ENCODE data around the gene SYP.

Gene SYP

DNA sequence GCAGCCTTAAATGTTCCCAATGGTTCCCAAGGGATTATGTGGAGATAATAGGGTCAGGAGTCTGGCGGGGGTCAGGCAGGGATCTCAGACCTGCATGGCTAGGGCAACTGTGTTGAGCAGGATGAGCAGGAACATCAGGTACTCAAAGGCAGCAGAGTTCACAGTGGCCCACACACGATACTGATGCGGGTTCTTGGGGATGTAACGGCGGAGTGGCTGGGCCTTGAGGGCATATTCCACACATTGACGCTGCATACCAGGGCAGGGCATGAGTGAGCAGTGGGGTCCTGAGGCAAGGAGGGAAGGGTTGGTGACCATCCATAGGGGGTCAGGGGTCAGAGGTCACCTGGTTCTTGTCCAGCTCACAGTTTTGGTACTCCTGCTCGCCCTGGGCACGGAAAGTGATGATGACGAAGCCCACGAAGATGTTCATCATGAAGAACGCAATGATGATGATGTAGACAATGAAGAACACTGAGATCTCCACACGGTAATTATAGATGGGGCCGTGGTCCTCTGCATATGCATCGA is 15.1 kb upstream of the SYP start:
- no peak for DNase-seq

DNA sequence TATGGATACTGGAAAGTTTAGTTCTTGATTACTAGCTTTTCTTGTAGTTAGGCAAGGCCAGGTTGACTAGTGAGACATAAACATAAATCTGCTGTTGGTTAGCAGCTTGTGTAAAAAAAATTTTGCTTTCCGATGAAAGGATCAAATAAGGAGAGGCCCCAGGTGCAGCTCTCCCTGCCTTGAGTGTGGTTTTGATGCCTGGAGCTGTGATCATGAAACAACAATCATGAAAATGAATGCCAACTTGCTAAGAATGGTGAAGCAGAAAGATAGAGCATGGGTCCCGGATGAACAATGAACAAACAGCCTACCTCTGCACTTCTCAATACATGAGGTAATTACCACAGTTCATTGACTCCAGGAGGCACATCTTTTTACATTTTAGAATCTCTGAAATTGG is 14.4 kb upstream of the SYP start:
- no peak for DNase-seq

DNA sequence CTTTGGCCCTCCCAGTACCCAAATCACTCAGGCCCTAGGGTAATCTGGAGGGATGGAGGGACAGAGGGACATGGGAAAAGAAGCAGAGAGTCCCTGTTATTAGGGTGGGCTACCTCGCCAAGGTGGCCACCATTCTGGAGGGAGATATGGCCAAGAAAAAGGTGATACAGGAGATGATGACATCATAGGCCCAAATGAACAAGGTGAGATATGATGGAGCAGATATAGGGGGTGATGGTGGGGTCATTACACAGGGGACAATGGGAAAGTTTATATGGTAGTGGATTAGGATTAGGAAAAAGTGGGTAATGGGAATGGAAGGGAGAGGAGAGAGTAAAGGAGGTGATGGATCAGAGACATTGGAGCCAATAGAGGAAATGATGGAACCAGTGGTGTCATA is 12.9 kb upstream of the SYP start:
- DNase-seq: no peak

DNA sequence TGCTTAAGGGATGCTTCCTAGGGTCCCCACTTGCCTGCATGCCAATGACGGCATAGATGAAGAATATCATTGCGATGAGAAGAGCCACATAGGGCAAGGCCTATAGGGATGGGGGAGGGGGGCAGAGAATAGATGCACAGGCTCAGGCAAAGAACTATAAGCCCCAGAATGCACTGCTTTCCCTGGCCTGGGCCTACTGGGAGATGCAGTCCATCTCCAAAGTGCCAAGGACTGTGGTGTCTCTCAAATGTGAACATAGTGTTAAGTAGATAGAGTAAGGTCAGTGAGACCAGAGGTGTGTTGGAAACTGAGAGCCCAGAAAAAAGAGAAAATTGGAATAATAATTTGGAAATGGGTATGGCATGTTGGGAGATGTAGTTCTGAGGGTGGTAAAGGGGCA is 12.2 kb upstream of the SYP start:
- no peak for DNase-seq

DNA sequence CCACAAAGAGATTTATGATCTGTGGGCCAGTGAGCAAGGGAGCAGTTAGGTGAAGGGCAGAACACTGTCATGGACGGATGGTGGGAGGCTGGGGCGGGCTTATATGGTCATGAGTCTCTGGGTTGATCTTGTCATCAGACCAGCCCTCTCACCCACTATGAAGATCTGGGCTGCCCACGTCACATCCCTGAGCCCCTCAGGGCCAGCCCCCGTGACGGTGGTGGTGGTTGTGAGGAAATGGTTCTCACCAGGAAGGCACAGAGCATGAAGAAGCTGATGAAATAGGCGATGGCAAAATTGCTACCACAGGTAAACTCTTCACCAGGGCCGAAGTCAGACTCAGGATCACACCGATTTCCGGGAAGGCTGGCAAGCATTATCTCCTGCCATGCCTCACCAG is 11.1 kb upstream of the SYP start:
- DNase-seq: no peak

DNA sequence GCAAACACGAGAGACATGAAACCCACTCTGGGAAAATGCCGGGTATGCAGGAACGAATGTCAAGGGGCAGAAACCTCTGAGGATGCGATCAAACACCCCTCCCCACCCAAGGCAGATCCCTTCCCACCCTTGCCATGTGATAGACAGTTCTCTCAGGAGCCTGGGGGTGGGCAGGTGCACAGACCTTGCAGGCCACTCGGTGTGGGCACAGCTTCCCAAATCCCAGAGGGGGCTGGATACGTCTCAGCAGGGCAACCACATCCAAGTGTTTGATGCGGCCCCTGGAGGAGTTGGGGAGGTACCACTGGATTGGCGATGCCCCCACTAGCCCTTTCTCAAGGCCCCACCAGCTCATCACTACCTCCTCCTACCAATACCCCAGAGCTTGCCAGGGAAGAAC is 10.4 kb upstream of the SYP start:
- DNase-seq: no peak

DNA sequence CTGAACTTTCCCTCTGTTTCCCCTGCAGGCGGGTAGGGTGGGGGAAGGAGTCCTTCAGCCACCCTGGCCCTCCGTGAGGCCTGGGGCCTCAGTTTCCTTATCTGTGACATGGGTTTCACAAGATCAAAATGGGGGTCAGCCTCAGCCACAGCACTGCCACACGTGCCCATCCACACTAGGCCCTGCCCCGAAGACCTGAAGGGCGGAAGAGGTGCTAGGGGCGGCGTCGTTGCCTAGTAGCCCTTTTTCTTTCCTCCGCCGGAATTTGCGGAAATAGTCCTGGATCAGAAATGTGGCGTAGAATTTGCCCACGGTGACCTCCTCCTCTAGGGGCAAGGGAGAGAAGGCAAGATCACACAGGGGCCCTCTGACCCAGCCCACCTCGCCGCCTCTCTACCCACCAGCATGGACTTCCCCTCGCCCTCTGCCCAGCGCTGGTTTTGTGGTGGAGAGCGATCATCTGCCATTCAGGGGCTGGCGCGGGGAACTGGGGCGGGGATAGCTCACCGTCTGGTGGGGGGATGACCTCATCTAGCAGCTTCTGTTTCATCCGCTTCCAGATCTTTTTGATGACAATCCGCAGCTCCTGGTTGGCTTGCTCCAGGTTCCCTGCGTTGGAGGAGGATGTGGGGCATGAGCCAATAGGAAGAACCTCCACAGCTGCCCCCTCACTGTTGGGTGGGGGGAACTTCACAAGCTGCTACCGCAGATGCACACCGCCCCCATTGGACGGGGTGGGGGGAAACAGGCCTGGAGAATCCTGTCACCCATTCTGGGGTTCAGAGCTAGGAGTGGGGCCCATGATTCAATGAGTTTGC is 9.7 kb upstream of the SYP start:
- DNase-seq: no peak

DNA sequence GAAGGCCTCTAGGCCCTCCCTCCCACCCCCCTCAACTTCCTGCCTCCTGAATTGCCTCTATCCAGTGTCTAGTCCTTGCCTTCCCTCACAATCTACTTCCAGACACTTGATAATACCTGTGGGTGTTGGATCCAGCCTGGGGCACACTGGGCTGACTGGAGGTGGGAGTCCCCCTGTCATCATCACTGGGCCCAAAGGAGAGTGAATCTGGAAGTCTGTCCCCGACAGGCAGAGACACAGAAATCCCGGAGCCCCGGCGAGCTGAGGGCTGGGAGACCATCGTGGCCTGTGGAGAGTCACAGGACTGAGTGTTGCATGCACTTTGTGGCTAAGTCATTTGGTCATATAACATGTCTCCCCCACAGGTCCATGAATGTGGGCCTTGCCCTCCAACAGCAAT is 8.4 kb upstream of the SYP start:
- DNase-seq: no peak

DNA sequence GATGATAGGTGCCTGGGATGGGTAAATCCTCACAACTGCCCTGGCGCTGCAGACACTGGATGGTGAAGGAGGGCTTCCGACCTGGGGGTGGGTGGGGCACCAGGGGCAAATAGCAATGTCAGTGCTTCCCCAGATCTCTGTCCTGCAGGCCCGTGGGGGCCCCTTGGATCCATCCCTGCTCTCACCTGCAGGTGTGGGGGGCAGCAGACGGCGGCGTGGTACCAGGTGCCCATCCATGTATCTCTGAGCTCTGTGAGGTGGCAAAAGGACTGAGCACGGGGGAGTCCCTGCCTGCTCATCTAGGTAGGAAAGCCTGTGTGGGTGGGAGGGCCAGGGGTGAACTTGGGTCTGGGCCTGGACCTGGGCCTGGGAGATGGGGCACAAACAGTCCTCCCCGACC is 6.5 kb upstream of the SYP start:
- no peak for DNase-seq

DNA sequence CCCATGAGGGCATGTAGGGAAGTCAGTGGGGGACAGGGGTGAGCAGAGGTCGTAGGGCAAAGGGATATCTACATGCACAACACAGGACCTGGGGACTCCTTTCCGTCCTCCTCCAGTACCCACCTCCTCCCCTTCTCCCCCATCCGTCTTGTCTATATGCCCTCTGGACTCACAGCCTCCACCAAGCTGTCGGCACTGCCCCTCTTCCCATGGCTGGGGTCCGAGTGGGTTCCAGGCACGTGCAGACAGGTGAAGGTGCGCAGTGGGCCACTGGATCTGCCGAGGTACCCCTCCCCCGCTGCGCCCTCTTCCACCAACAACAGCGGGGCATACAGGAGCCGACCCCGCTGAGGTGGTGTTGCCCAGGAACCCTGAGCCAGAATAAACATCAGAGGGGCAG is 5.5 kb upstream of the SYP start:
- DNase-seq: no peak

DNA sequence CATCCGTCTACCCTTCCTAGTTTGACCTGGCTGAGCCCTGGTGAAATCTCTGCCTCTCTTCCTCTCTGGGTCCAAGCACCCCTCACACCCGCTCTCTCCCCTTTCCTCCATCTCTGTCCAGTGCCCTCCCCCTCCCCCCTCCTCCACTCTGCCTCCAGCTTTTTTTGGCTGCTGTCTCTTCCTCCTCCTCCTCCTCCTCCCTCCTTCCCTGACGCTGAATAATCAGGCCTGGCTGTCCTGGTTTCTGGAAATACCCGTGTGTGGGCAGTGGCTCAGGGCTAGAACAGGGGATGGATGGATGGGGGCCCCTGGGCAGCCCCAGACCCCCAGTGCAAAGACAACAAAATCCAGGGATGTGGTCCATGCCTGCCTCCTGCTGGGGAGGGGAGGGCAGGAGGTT is 4.7 kb upstream of the SYP start:
- no peak for DNase-seq

DNA sequence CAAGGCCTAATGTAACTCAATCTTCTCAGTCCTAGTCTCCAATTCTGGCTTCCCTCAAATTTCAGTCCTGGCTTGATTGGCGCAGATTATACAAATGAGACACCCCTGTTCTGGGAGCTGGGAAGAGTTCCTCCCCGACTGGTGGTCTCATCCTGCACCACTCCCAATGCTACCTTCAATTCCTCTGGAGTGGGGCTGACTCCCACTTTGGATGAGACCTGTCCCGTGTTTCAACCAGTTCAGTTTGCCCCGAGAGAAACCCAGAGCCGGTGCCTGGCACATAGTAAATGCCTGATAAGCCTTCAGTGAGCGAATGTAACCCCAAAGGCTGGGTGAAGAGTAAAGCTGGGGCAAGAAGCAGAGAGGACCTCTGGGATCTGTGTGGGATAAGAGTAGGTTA is 4.0 kb upstream of the SYP start:
- DNase-seq: no peak

DNA sequence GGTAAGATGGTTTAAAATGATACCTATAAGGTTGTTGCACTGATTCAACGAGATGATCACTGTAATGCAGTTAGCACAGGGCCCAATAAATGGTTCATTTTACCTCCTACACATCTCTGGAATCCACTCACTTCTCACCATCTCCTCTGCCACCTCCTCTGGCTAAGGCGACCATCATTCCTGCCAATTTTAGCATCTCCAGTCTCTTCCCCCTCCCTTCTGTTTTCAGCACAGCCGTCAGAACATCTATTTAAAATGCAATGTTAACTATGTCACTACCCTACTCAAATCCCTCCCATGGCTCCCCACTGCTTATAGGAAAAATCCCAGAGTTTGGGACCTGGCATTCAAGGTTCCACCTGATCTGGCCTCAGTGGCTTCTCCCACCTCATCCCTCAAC is 3.5 kb upstream of the SYP start:
- DNase-seq: no peak

DNA sequence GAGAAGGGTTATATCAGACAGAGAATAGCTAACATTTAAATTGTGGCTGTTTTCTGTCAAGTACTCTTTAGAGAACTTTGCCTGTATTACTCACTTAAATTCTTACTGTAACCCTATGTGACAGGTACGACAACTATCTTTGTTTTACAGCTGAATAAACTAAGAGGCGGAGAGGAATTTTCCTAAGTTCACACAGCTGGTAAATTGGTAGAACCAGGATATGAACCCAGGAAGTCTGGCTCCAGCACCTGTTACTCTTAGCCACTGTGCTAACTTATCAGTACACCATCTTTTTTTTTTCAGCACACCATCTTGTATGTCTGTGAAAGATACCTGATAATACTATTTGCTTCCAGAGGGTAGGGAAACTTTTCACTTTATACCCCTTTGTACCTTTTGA is 2.0 kb upstream of the SYP start:
- DNase-seq: no peak

DNA sequence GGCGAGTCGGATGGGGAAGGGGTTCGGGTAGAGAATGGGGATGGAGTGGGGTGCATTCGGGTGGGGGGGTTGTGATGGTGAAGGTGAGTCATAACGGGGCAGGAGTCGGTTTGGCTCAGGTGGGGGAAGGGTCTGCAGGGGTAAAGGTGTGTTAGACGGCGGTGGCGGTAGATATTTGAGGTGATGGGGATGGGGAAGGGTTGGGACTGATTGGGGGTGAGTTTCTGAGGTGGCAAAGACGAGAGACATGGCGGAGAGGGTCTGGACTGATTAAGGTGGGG is 738 bp downstream of the SYP start:
- no peak for DNase-seq

DNA sequence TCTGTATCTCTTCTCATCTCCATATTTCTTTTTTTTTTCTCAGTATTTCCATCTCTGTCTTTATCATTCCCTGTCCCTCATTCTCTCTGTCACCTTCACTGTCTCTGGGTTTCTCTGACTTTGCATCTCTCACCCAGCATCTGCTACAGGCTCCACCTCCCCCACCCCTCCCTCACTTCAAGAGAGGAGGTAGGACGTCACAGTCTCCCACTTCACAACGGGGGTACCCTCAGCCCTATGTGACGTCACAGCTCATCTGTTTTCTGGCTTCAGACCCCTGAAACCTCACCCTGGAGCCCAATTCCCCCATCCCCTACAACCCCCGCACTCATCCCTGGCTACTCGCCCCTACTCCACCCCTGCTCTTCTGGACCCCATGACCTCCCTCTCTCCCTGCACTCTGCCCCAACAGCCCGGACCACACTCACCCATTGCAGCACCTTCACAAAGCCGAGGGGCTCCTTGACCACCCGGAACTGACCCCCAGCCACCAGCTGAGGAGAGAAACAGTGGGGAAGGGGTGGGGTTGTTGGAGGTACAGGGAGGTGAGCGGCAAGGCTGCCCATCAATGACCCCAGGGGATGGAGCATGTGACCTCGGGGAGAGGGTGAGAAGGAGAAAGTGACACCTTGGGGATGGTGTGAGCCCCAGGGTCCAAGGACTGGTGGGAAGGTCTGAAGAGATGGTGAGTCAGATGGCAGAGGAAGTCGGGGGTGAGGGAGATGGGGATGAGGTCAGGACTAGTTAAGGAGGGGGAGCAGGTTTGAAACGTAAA is 1.3 kb downstream of the SYP start:
- DNase-seq: no peak

DNA sequence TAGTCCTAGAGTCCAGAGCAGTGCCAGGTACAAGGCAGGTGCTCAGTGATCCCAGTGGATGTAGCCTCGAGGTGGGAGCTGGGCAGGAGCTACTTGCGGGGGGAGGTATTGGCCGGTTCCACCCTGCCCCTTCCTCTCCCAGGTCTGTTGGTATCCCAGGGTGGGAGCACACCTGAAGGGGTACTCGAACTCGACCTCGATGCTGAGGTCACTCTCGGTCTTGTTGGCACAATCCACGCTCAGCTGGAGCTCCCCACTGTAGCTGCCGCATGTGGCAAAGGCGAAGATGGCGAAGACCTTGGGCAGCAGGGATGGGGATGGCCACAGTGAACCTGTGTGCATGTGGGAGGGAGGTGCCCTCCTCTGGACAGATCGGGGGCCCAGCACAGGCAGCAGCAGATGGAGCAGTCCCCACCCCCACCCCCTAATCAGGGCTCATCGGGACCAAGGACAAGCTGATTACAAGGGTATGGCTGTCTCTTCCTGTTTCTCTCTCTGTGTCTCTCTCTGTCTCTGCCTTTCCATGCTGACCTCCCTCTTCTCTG is 2.4 kb downstream of the SYP start:
- no peak for DNase-seq

DNA sequence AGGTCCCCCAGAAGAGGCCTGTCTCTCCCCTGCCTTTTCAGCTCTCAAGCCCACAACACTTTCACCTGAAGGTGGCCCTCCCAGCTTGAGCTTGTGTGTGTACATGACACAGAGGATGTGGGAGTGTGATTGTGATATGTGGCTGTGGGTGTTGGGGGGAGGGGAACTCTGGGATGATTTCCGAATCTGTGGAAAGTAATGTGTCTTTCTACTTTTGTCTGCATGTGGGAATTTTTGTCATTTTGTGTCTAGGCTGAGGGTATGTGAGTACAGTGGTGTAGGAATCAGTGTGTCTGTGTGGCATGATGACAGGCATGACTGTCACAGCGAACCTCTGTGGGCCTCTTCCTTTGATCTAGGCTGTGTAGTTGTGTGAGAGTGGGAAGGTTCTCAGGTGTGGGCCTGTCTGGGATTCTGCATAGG is 6.4 kb downstream of the SYP start:
- DNase-seq: no peak

DNA sequence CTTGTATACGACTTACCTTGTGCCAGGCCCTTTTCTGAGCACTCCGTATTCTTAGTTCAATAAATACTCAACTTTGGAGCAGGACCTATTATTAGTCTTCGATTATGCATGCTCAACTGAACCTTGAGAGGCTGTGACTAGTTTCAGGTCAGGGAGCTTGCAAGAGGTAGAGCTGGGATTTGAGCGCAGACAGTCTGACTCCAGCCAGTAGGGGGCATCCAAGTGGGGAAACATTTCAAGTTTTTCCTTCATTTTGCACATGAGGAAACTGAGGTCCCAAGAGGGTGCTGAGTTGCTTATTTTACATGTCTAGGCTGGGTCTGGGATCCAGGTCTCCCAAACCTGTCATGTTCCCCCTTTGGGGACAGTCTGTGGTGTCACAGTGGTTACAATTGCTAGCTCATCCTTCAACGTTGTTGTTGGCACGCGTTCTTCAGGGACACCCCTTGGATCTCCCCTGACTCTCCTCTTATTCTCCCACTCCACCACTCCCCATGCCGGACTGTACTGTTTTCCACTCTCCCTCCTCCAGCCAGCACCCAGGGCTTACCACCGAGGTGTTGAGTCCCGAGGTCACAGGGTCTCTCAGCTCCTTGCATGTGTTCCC is 7.2 kb downstream of the SYP start:
- peak; percentile 29 for DNase-seq

DNA sequence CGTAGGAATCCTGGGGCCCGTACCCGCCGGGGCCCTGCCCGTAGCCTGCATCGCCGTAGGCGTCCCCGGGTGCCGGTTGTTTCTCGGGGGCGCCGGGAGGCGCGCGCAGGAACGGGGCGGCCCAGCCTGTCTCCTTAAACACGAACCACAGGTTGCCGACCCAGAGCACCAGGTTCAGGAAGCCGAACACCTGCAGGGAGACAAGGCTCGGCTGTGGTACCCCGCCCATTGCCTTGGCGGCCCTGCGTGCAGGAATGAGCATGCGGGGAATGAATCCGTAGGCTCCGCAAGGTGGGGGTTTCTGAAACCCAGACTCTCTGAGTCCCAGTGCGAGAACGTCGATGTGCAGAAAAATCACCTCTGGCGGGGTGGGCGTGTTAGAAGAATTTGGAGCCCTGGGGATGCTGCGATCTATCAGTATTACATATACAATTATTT is 8.4 kb downstream of the SYP start:
- DNase-seq: no peak

DNA sequence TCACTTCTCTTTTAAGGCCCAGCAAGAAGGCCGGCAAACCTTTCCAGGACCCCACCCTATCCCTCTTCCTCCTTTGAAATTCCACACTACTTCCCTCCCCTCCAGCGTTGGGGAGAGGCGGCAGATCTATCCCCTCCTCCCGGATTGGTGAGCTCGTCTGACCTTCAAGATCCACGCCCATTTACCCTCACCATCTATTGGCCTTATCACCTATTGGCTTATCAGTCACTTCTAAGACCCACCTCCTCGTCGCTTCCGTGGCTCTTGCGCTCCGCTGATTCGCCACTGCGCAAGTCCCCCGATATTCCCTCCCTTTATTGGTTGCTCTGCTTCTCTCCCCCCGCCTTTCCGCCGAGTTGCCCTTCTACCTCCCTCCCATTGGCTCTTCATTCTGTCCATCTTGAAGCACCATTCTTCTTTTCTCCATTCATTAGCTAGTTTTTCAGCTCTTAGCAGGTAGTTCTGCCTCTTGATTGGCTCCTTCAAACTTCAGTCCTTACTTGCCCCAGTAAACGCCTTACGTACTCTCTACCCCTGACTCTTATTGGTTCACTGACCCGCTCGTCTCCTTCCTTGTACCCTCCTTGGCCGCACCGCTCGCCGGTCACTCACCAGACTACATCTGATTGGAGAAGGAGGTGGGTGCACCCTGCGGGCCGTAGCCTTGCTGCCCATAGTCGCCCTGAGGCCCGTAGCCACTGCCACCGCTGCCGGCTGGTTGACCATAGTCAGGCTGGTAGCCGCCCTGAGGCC is 9.0 kb downstream of the SYP start:
- peak; percentile 100 for DNase-seq

DNA sequence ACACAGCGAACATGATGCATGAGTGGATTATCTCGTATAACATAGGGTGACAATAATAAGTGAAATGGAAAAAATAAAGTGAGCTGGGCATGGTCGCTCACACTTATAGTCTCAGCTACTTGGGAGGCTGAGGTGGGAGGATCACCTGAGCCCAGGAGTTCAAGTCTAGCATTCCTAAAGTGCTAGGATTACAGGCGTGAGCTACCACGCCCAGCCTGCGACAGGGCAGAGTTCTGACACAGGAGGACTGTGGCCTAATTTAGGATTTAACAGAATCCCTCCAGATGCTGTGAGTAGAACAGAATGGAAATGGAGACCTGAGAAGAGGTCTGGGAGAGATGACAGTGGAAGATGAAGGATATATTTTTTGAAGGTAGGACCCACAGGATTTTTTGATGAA is 10.4 kb downstream of the SYP start:
- no peak for DNase-seq

DNA sequence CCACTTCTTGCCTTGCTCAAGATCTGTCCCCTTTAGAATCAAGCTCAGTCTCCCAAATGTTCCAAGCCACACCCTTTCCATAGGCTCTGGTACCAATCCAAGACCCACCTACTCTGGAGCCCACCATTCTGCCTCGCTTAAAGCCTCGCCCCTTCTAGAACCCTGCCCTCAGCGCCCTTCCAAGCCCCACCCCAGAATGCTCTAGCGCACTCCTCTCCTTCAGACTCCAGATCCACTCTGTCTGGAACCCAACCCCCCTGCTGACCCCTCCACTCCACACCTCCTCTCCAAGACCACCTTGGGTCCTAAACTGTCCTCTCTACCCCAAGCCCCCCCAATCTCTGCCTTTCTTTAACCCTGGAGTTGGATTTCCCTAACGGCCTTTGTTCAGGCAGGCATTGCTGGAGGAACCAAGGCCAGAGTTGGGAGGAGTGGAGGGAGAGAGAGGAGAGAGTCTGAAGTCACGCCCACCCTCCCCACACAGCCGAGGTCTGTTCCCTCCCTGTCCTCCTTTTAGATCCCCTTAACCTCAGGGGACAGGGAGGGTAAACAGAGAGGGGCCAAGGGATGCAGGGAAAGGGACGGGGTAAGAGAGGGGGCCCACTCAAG is 11.4 kb downstream of the SYP start:
- DNase-seq: no peak
